ENCODE measurements around the gene AUTS2. TPM values are rescaled to one million over a fixed set of nuclear protein-coding genes. Genes with fewer than 3 reads are reported as not detected.

AUTS2 gene
- total RNA-seq, 1 experiment from 2014 or later, result 50.0 TPM

DNA sequence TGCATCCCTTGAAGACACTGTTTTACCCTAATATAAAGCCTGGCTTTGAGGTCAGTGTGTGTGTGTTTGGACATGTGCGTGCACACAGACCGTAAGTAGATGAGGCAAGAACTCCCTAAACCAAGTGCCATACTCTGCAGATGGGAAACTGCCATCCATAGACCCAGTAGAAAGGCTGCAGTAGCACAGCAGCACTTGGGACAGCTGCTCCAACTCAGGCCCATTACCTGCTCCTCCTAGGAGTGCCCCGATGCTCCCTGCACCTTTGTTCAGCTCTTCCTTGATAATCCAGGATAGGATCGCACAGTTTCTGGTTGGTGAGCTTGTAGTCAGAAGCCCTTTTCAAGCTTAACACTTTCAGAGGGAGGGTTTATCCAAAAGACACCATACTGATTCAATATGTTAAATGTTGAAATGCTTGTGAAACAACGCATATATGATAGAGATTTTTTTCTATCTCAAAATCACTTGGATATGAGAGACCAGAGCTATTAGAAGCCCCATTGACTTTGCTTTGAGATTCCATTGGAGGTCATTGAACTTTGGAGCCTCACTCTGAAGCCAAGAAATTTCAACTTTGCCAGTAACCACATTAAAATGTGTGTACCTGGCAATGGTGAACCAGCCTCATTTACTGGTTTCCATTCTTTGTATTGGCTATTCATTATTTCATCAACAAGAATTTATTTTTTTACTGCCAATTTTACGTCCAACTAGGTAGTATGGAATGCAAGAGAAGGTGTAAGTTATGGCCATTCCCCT lies 776.7 kb downstream of the AUTS2 start (continued):
- no peak for TF ChIP-seq TCF7 (CRISPR knock-in tag; IDR thresholded peaks at IDR 0.05; ENCODE audit: low read depth)
- TF ChIP-seq, protein P1, sequence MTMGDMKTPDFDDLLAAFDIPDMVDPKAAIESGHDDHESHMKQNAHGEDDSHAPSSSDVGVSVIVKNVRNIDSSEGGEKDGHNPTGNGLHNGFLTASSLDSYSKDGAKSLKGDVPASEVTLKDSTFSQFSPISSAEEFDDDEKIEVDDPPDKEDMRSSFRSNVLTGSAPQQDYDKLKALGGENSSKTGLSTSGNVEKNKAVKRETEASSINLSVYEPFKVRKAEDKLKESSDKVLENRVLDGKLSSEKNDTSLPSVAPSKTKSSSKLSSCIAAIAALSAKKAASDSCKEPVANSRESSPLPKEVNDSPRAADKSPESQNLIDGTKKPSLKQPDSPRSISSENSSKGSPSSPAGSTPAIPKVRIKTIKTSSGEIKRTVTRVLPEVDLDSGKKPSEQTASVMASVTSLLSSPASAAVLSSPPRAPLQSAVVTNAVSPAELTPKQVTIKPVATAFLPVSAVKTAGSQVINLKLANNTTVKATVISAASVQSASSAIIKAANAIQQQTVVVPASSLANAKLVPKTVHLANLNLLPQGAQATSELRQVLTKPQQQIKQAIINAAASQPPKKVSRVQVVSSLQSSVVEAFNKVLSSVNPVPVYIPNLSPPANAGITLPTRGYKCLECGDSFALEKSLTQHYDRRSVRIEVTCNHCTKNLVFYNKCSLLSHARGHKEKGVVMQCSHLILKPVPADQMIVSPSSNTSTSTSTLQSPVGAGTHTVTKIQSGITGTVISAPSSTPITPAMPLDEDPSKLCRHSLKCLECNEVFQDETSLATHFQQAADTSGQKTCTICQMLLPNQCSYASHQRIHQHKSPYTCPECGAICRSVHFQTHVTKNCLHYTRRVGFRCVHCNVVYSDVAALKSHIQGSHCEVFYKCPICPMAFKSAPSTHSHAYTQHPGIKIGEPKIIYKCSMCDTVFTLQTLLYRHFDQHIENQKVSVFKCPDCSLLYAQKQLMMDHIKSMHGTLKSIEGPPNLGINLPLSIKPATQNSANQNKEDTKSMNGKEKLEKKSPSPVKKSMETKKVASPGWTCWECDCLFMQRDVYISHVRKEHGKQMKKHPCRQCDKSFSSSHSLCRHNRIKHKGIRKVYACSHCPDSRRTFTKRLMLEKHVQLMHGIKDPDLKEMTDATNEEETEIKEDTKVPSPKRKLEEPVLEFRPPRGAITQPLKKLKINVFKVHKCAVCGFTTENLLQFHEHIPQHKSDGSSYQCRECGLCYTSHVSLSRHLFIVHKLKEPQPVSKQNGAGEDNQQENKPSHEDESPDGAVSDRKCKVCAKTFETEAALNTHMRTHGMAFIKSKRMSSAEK (CRISPR knock-in tag; IDR thresholded peaks at IDR 0.05; ENCODE audit: borderline replicate concordance), result no peak
- TF ChIP-seq, protein P2, sequence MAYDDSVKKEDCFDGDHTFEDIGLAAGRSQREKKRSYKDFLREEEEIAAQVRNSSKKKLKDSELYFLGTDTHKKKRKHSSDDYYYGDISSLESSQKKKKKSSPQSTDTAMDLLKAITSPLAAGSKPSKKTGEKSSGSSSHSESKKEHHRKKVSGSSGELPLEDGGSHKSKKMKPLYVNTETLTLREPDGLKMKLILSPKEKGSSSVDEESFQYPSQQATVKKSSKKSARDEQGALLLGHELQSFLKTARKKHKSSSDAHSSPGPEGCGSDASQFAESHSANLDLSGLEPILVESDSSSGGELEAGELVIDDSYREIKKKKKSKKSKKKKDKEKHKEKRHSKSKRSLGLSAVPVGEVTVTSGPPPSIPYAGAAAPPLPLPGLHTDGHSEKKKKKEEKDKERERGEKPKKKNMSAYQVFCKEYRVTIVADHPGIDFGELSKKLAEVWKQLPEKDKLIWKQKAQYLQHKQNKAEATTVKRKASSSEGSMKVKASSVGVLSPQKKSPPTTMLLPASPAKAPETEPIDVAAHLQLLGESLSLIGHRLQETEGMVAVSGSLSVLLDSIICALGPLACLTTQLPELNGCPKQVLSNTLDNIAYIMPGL (CRISPR knock-in tag; IDR thresholded peaks at IDR 0.05), result no peak
- TF ChIP-seq KAT7 (CRISPR knock-in tag; IDR thresholded peaks at IDR 0.05; ENCODE audit: borderline replicate concordance), result no peak
- TF ChIP-seq, protein P3, sequence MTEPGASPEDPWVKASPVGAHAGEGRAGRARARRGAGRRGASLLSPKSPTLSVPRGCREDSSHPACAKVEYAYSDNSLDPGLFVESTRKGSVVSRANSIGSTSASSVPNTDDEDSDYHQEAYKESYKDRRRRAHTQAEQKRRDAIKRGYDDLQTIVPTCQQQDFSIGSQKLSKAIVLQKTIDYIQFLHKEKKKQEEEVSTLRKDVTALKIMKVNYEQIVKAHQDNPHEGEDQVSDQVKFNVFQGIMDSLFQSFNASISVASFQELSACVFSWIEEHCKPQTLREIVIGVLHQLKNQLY (CRISPR knock-in tag; IDR thresholded peaks at IDR 0.05), result no peak

DNA sequence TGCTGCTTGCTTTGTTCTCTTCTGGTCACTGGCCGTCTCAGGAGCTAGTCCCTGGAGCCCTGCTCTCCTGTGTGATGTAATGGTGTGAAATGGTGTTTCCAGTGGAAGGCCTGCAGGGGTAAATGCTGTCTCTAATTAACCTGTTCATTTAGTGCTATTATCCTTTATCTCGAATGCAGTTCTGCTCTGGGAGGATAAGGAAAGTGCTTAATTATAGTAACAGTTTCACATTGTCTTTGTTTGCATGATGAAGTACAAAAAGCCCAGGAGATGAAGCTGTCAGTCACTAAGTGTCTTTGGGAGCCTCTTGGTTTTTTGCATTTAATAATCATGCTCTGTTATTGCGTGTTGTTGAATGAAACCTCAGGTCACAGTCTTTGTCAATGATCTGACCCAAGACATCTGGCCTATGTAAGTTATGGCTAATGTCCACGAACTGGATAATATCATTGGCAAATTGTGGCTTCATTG lies 778.3 kb downstream of the AUTS2 start:
- Mint-ChIP-seq H3K27ac (no peak overlapping the region), H3K27me3 (ENCODE audit: low read depth) (no peaks in the 10 kb centered on the region), H3K4me3 (no peak overlapping the region), H3K36me3 (no peaks in the 10 kb centered on the region), H3K9me3 (no peaks in the 10 kb centered on the region), H3K4me1 (peaks cover 9% of the 10 kb centered on the region)
- TF ChIP-seq MXD4 (CRISPR knock-in tag; IDR thresholded peaks at IDR 0.05; ENCODE audit: borderline replicate concordance) (no peak), TCF7 (CRISPR knock-in tag; IDR thresholded peaks at IDR 0.05; ENCODE audit: low read depth) (no peak), PRRX2 (CRISPR knock-in tag; IDR thresholded peaks at IDR 0.05) (no peak), SMAD4 (CRISPR knock-in tag; IDR thresholded peaks at IDR 0.05) (no peak)
- TF ChIP-seq, protein P4, sequence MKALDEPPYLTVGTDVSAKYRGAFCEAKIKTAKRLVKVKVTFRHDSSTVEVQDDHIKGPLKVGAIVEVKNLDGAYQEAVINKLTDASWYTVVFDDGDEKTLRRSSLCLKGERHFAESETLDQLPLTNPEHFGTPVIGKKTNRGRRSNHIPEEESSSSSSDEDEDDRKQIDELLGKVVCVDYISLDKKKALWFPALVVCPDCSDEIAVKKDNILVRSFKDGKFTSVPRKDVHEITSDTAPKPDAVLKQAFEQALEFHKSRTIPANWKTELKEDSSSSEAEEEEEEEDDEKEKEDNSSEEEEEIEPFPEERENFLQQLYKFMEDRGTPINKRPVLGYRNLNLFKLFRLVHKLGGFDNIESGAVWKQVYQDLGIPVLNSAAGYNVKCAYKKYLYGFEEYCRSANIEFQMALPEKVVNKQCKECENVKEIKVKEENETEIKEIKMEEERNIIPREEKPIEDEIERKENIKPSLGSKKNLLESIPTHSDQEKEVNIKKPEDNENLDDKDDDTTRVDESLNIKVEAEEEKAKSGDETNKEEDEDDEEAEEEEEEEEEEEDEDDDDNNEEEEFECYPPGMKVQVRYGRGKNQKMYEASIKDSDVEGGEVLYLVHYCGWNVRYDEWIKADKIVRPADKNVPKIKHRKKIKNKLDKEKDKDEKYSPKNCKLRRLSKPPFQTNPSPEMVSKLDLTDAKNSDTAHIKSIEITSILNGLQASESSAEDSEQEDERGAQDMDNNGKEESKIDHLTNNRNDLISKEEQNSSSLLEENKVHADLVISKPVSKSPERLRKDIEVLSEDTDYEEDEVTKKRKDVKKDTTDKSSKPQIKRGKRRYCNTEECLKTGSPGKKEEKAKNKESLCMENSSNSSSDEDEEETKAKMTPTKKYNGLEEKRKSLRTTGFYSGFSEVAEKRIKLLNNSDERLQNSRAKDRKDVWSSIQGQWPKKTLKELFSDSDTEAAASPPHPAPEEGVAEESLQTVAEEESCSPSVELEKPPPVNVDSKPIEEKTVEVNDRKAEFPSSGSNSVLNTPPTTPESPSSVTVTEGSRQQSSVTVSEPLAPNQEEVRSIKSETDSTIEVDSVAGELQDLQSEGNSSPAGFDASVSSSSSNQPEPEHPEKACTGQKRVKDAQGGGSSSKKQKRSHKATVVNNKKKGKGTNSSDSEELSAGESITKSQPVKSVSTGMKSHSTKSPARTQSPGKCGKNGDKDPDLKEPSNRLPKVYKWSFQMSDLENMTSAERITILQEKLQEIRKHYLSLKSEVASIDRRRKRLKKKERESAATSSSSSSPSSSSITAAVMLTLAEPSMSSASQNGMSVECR (CRISPR knock-in tag; IDR thresholded peaks at IDR 0.05; ENCODE audit: borderline replicate concordance), result no peak
- TF ChIP-seq, protein P5, sequence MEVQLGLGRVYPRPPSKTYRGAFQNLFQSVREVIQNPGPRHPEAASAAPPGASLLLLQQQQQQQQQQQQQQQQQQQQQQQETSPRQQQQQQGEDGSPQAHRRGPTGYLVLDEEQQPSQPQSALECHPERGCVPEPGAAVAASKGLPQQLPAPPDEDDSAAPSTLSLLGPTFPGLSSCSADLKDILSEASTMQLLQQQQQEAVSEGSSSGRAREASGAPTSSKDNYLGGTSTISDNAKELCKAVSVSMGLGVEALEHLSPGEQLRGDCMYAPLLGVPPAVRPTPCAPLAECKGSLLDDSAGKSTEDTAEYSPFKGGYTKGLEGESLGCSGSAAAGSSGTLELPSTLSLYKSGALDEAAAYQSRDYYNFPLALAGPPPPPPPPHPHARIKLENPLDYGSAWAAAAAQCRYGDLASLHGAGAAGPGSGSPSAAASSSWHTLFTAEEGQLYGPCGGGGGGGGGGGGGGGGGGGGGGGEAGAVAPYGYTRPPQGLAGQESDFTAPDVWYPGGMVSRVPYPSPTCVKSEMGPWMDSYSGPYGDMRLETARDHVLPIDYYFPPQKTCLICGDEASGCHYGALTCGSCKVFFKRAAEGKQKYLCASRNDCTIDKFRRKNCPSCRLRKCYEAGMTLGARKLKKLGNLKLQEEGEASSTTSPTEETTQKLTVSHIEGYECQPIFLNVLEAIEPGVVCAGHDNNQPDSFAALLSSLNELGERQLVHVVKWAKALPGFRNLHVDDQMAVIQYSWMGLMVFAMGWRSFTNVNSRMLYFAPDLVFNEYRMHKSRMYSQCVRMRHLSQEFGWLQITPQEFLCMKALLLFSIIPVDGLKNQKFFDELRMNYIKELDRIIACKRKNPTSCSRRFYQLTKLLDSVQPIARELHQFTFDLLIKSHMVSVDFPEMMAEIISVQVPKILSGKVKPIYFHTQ (CRISPR knock-in tag; IDR thresholded peaks at IDR 0.05), result no peak
- TF ChIP-seq, protein P6, sequence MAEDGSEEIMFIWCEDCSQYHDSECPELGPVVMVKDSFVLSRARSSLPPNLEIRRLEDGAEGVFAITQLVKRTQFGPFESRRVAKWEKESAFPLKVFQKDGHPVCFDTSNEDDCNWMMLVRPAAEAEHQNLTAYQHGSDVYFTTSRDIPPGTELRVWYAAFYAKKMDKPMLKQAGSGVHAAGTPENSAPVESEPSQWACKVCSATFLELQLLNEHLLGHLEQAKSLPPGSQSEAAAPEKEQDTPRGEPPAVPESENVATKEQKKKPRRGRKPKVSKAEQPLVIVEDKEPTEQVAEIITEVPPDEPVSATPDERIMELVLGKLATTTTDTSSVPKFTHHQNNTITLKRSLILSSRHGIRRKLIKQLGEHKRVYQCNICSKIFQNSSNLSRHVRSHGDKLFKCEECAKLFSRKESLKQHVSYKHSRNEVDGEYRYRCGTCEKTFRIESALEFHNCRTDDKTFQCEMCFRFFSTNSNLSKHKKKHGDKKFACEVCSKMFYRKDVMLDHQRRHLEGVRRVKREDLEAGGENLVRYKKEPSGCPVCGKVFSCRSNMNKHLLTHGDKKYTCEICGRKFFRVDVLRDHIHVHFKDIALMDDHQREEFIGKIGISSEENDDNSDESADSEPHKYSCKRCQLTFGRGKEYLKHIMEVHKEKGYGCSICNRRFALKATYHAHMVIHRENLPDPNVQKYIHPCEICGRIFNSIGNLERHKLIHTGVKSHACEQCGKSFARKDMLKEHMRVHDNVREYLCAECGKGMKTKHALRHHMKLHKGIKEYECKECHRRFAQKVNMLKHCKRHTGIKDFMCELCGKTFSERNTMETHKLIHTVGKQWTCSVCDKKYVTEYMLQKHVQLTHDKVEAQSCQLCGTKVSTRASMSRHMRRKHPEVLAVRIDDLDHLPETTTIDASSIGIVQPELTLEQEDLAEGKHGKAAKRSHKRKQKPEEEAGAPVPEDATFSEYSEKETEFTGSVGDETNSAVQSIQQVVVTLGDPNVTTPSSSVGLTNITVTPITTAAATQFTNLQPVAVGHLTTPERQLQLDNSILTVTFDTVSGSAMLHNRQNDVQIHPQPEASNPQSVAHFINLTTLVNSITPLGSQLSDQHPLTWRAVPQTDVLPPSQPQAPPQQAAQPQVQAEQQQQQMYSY (CRISPR knock-in tag; IDR thresholded peaks at IDR 0.05), result no peak
- TF ChIP-seq, protein P3 (CRISPR knock-in tag; IDR thresholded peaks at IDR 0.05), result no peak
- TF ChIP-seq, protein P7, sequence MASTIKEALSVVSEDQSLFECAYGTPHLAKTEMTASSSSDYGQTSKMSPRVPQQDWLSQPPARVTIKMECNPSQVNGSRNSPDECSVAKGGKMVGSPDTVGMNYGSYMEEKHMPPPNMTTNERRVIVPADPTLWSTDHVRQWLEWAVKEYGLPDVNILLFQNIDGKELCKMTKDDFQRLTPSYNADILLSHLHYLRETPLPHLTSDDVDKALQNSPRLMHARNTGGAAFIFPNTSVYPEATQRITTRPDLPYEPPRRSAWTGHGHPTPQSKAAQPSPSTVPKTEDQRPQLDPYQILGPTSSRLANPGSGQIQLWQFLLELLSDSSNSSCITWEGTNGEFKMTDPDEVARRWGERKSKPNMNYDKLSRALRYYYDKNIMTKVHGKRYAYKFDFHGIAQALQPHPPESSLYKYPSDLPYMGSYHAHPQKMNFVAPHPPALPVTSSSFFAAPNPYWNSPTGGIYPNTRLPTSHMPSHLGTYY (CRISPR knock-in tag; IDR thresholded peaks at IDR 0.05), result no peak
- no peak for ATAC-seq
- ChIA-PET CTCF (no interaction called here), POLR2A (no interaction called here)
- no peak for DNase-seq (ENCODE audit: low spot score)
